ENCODE measurements around the gene IL16.

Gene IL16

GRCh38 chr15:81296186-81296585 lies 99.5 kb downstream of the IL16 start:
- DNase-seq (no peak), ATAC-seq (replicated peaks) (no peak)
- Mint-ChIP-seq H3K9me3 (no peaks in the 10 kb centered on the region), H3K36me3 (ENCODE audit: insufficient read depth) (peaks cover 56% of the 10 kb centered on the region), H3K27ac (peak overlapping the region; percentile 98 to 99), H3K4me3 (peak overlapping the region; percentile 99 to 100), H3K27me3 (no peaks in the 10 kb centered on the region), H3K4me1 (ENCODE audit: low read depth in 2 of 2) (peaks cover 77 to 88% of the 10 kb centered on the region in 2 donors)

- Mint-ChIP-seq H3K4me1 (ENCODE audit: low read depth in 2 of 2) (peaks cover 77 to 88% of the 10 kb centered on the region in 2 donors), H3K9me3 (no peaks in the 10 kb centered on the region), H3K4me3 (peak overlapping the region; percentile 99 to 100), H3K27me3 (no peaks in the 10 kb centered on the region), H3K36me3 (ENCODE audit: insufficient read depth) (peaks cover 61% of the 10 kb centered on the region), H3K27ac (peak overlapping the region; percentile 98 to 99)
- DNase-seq (peak; percentile 63 to 69 (median 66)), ATAC-seq (replicated peaks) (peak; percentile 67)
Measured at GRCh38 chr15:81296673-81297072, 100.0 kb downstream of the IL16 start.

- H3K4me1 Mint-ChIP-seq (ENCODE audit: low read depth in 2 of 2), result peaks cover 77 to 88% of the 10 kb centered on the region in 2 donors
- H3K4me3 Mint-ChIP-seq, result peak overlapping the region; percentile 99 to 100
- no peaks in the 10 kb centered on the region for H3K27me3 Mint-ChIP-seq
- H3K9me3 Mint-ChIP-seq, result no peaks in the 10 kb centered on the region
- peak overlapping the region; percentile 98 to 99 for H3K27ac Mint-ChIP-seq
- no peak for DNase-seq
- ATAC-seq (replicated peaks), result no peak
- H3K36me3 Mint-ChIP-seq (ENCODE audit: insufficient read depth), result peaks cover 66% of the 10 kb centered on the region
Measured at GRCh38 chr15:81297147-81297572, 100.5 kb downstream of the IL16 start.

GRCh38 chr15:81297603-81298575 lies 101.2 kb downstream of the IL16 start:
- ATAC-seq (replicated peaks) (no peak), DNase-seq (no peak)
- Mint-ChIP-seq H3K9me3 (no peaks in the 10 kb centered on the region), H3K36me3 (ENCODE audit: insufficient read depth) (peaks cover 67% of the 10 kb centered on the region), H3K4me1 (ENCODE audit: low read depth in 2 of 2) (peaks cover 77 to 88% of the 10 kb centered on the region in 2 donors), H3K27ac (peak overlapping the region; percentile 98 to 99), H3K4me3 (peak overlapping the region; percentile 99 to 100), H3K27me3 (no peaks in the 10 kb centered on the region)

GRCh38 chr15:81298611-81299010 lies 101.9 kb downstream of the IL16 start:
- Mint-ChIP-seq H3K4me1 (ENCODE audit: low read depth in 2 of 2) (peaks cover 79 to 89% of the 10 kb centered on the region in 2 donors), H3K27me3 (no peaks in the 10 kb centered on the region), H3K9me3 (no peaks in the 10 kb centered on the region), H3K4me3 (peak overlapping the region; percentile 99 to 100), H3K36me3 (ENCODE audit: insufficient read depth) (peaks cover 74% of the 10 kb centered on the region), H3K27ac (peak overlapping the region; percentile 98 to 99)
- no peak for ATAC-seq (replicated peaks)
- no peak for DNase-seq

GRCh38 chr15:81299156-81299555 lies 102.5 kb downstream of the IL16 start:
- H3K4me3 Mint-ChIP-seq, result peak overlapping the region; percentile 99 to 100
- H3K27ac Mint-ChIP-seq, result peak overlapping the region; percentile 98 to 99
- ATAC-seq (replicated peaks) (no peak), DNase-seq (no peak)
- H3K36me3 Mint-ChIP-seq (ENCODE audit: insufficient read depth), result peaks cover 79% of the 10 kb centered on the region
- no peaks in the 10 kb centered on the region for H3K9me3 Mint-ChIP-seq
- peaks cover 79 to 88% of the 10 kb centered on the region in 2 donors for H3K4me1 Mint-ChIP-seq (ENCODE audit: low read depth in 2 of 2)
- no peaks in the 10 kb centered on the region for H3K27me3 Mint-ChIP-seq

GRCh38 chr15:81299630-81300273 lies 103.1 kb downstream of the IL16 start:
- Mint-ChIP-seq H3K36me3 (ENCODE audit: insufficient read depth) (peaks cover 82% of the 10 kb centered on the region), H3K9me3 (no peaks in the 10 kb centered on the region), H3K27ac (peak overlapping the region; percentile 98 to 99), H3K4me3 (peak overlapping the region; percentile 99 to 100), H3K27me3 (no peaks in the 10 kb centered on the region), H3K4me1 (ENCODE audit: low read depth in 2 of 2) (peaks cover 79 to 89% of the 10 kb centered on the region in 2 donors)
- ATAC-seq (replicated peaks), result no peak
- DNase-seq, result no peak

- no peaks in the 10 kb centered on the region for H3K27me3 Mint-ChIP-seq
- H3K4me1 Mint-ChIP-seq (ENCODE audit: low read depth in 2 of 2), result peaks cover 78% of the 10 kb centered on the region in 2 donors
- H3K4me3 Mint-ChIP-seq, result peak overlapping the region; percentile 99 to 100
- H3K27ac Mint-ChIP-seq, result peak overlapping the region; percentile 95 to 99
- no peaks in the 10 kb centered on the region for H3K9me3 Mint-ChIP-seq
- peaks cover 92% of the 10 kb centered on the region for H3K36me3 Mint-ChIP-seq (ENCODE audit: insufficient read depth)
- no peak for DNase-seq
- ATAC-seq (replicated peaks), result no peak
Measured at GRCh38 chr15:81301385-81301784, 104.7 kb downstream of the IL16 start.

GRCh38 chr15:81301815-81302399 lies 105.2 kb downstream of the IL16 start:
- ATAC-seq (replicated peaks) (peak; percentile 34), DNase-seq (no peak)
- H3K36me3 Mint-ChIP-seq (ENCODE audit: insufficient read depth), result peaks cover 94% of the 10 kb centered on the region
- H3K9me3 Mint-ChIP-seq, result no peaks in the 10 kb centered on the region
- H3K27me3 Mint-ChIP-seq, result no peaks in the 10 kb centered on the region
- peak overlapping the region; percentile 95 to 99 for H3K27ac Mint-ChIP-seq
- H3K4me3 Mint-ChIP-seq, result peak overlapping the region; percentile 99 to 100
- H3K4me1 Mint-ChIP-seq (ENCODE audit: low read depth in 2 of 2), result peaks cover 75 to 78% of the 10 kb centered on the region in 2 donors

- peak overlapping the region; percentile 95 to 99 for H3K27ac Mint-ChIP-seq
- peak overlapping the region; percentile 99 to 100 for H3K4me3 Mint-ChIP-seq
- DNase-seq (no peak), ATAC-seq (replicated peaks) (peak; percentile 44)
- H3K4me1 Mint-ChIP-seq (ENCODE audit: low read depth in 2 of 2), result peaks cover 73 to 80% of the 10 kb centered on the region in 2 donors
- H3K36me3 Mint-ChIP-seq (ENCODE audit: insufficient read depth), result peaks cover 94% of the 10 kb centered on the region
- no peaks in the 10 kb centered on the region for H3K9me3 Mint-ChIP-seq
- H3K27me3 Mint-ChIP-seq, result no peaks in the 10 kb centered on the region
Measured at GRCh38 chr15:81302701-81303109, 106.0 kb downstream of the IL16 start.

GRCh38 chr15:81303244-81304225 lies 106.9 kb downstream of the IL16 start:
- H3K27me3 Mint-ChIP-seq, result no peaks in the 10 kb centered on the region
- H3K27ac Mint-ChIP-seq, result peak overlapping the region; percentile 95 to 99
- peak overlapping the region; percentile 99 to 100 for H3K4me3 Mint-ChIP-seq
- peak; percentile 47 for ATAC-seq (replicated peaks)
- H3K36me3 Mint-ChIP-seq (ENCODE audit: insufficient read depth), result peaks cover 98% of the 10 kb centered on the region
- no peak for DNase-seq
- H3K4me1 Mint-ChIP-seq (ENCODE audit: low read depth in 2 of 2), result peaks cover 68 to 74% of the 10 kb centered on the region in 2 donors
- no peaks in the 10 kb centered on the region for H3K9me3 Mint-ChIP-seq

GRCh38 chr15:81304226-81304625 lies 107.5 kb downstream of the IL16 start:
- peaks cover 67 to 74% of the 10 kb centered on the region in 2 donors for H3K4me1 Mint-ChIP-seq (ENCODE audit: low read depth in 2 of 2)
- DNase-seq (no peak), ATAC-seq (replicated peaks) (peak; percentile 11)
- H3K27ac Mint-ChIP-seq, result peak overlapping the region; percentile 95 to 99
- H3K9me3 Mint-ChIP-seq, result no peaks in the 10 kb centered on the region
- H3K4me3 Mint-ChIP-seq, result peak overlapping the region; percentile 99 to 100
- H3K27me3 Mint-ChIP-seq, result no peaks in the 10 kb centered on the region
- peaks cover 100% of the 10 kb centered on the region for H3K36me3 Mint-ChIP-seq (ENCODE audit: insufficient read depth)

Measured in effector memory CD8-positive, alpha-beta T cell (primary cell).